GM19468 (cell line): Measurements from ENCODE around the gene NDP.
"Not testable (repeated sequence)": the region's sequence is repeated elsewhere in the genome, so short reads cannot be mapped to it uniquely, and the experiment has no call there.

Experiments
- ATAC-seq: cut with Tn5 transposase; IDR thresholded peaks from one replicate; pipeline ENCODE4 v1.9.1; 2021; ENCODE audit warnings: mild to moderate bottlenecking, moderate library complexity, moderate number of reproducible peaks; ENCODE audit not compliant: unreplicated experiment; ENCODE audit errors: extremely low read depth

NDP gene

DNA sequence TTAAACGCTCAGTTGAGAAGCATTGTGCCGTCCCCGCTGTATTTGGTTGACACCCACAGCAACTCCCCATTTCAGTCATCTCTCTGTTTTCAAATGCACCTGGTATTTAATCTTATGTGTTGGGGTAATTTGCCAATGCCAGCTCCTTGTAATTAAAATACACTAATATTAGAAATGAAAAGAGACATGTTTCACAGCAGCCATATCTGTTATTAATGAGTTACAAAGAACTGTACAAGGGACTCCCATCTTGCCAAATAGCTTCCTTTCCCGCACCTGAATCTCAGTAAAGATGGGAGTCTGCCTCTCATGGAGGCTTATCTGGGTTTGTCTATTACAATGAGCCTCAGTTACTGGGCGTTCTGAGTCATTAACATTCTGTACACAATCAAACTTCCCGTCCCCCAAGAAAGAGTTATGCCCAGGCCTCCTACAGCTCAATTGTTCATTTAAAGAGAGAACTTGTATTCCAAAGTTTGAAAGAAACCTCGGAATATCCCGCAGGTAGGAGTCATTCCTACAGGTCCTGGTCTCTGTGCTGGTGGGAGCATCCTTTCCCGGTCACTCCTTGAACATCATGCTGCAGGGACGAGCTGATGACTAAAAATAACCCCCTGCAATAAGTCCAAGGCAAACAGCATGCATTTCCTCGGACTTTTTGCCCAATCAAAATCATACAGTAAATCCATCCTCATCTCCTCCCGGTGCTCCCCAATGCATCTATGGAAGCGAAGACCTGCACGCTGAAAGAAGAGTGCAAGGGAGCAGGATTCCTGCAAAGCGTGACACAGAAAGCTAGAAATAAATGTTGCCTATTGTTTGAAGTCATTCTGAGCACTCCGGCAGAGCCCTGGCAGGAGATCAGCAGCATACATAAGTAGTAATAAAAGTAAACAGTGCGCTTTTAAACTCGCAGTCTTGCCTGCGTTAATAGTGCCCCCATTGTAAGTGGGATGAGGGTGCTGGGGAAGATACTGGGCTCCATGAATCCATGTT lies 926 bp downstream of the NDP start:
- ATAC-seq = no peak

DNA sequence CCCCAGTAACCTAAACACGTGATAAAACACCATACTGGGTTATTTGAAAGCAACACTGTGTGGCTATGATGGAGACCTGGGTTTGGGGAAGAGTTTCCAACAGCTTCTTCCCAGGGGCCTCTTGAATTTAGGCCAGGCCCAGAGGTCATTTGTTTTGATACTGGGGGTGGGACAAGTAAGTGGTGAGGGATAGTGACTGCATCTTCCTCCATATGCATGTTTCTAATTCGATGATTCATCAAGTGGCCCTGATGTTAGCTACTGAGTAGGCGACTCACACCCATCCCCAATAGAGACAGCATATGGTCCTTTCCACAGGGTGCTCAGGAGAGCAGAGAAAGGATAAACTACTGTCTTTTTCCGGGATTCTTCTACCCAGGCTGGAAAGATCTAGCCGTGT lies 2.7 kb downstream of the NDP start:
- no peak for ATAC-seq

- ATAC-seq = no peak
These were observed 3.4 kb downstream of the NDP start for GRCh38 chrX:43969504-43970501.

GRCh38 chrX:43968359-43968781 lies 4.8 kb downstream of the NDP start:
- ATAC-seq = no peak

DNA sequence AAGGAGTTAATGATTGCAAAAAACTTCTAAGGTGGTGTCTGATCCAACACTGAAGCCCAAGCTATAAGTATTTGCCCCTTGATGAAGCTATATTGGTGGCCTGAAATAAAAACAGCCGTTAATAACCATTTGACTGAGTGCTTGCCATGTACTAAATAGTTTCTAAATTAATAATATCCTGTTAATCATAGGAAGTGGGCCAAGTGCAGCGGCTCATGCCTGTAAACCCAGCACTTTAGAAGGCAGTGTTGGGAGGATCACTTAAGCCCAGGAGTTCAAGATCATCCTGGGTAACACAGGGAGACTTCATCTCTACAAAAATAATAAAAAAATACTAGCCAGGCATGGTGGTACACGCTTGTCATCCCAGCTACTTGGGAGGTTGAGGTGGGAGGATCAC lies 8.3 kb downstream of the NDP start:
- no peak for ATAC-seq

DNA sequence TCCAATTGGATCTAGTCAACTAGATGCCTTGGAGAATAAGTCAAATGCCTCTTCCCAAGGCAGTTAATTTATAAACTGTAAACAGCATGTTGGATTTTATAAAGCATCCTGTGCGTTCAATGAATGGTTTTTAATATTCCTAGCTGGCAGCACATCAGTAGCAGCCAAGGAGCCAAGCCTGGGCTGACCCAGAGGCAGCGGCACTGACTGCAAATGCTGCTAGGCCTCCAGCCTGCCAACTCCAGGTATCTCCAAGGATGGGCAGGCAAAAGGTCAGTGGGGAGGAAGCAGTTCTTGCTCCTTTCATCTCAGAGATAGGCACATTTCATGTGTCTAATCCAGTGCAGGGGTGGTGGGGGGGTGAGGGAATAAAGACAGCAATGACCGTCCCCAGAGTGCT lies 9.5 kb downstream of the NDP start:
- no peak for ATAC-seq

DNA sequence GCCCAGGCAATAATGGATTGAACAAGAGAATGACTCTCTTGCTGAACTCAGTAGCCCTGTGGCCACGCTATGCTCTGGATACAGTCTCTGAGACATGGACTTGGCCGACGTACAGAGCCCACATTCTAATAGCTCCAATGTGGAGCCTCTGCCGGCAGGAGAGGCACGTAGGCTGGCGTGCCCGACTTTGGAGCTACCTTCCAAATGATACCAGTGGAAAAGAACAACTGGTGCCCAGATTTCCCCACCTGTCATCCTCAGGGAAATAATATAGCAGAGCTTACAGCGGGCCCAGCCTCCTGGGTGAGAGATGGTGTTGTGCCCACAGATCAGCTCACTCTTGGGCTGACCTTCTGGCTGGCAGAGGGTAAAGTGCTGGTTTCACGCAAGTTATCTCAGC lies 10.6 kb downstream of the NDP start:
- no peak for ATAC-seq

GRCh38 chrX:43961699-43962098 lies 11.5 kb downstream of the NDP start:
- no peak for ATAC-seq

DNA sequence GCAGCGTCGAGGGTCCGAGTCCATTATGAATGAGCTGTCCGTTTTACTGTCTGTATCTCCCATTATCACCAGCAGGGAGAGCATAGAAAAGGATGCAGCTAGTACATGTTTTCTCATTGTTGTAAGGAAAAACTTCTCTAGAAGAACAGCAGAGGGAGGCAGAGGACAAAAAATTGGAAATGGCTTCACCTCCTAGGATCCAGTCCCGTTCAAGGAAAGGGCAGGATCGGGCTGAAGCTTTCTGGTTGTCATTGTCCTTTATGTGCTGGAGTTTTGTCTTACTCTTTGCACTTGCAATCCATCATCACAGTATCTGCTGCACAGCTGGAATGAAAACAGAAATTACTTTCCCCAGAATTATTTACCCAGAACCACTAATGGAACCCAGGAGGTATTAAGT lies 14.7 kb downstream of the NDP start:
- no peak for ATAC-seq

- no peak for ATAC-seq
These were observed 17.2 kb downstream of the NDP start for GRCh38 chrX:43956034-43956433.

DNA sequence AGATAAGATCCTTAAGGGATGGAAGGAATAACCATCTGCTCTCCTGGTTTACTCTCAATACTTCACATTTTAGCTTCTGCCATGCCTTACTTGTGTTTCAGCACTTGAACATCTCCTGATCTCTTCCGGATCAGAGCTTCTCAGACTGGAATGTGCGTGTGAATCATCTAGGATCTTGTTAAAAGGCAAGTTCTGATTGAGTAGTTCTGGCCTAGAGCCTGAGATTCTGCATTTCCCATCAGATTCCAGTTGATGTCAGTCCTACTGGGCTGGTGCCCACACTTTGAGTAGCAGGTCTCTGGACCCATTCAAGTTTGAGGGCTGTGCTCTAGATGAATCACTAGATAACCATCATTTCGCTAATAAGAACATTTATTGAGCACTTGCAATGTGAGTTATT lies 20.0 kb downstream of the NDP start:
- no peak for ATAC-seq

GRCh38 chrX:43949669-43950068 lies 23.5 kb downstream of the NDP start:
- ATAC-seq = no peak

DNA sequence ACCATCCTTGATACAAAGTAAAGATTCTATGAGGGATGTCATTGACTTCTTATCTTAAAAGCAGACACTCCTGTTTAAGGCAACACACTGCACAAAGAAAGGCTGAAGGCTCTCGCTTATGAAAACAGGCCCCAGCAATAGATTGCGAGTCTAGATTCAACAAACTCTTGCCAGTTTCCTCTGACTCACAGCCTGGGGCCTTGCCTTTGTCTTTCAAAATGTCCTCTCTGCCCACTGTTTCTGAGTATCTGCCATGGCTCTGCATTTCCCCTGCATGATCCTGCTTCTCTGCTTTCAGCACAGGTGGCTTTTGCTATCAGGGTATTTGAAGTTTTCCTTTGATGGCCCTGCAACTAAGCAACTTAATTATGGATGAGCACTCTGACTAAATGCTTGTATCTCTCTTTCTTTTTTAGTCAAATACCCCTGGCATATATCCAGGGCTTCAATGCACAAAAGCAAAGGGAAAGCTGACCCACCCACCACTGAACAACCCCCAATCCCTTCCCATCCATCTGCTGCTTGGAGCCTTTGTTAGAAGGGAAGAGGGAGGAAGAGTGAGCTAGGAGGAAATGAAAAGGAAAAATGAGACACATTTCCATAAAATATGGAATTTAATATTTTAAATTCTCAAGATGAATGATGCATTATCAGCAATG lies 32.2 kb downstream of the NDP start:
- no peak for ATAC-seq

- ATAC-seq = no peak
These were observed 33.8 kb downstream of the NDP start for GRCh38 chrX:43939187-43939926.

DNA sequence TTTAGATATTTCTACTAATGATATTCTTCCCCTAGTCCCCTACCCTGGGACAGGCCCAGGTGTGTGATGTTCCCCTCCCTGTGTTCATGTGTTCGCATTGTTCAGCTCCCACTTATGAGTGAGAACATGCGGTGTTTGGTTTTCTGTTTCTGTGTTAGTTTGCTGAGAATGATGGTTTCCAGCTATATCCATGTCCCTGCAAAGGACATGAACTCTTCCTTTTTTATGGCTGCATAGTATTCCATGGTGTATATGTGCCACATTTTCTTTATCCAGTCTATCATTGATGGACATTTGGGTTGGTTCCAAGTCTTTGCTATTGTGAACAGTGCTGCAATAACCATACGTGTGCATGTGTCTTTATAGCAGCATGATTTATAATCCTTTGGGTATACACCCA lies 51.2 kb downstream of the NDP start:
- not testable (repeated sequence) for ATAC-seq

- ATAC-seq = not testable (repeated sequence)
These were observed 62.4 kb downstream of the NDP start for GRCh38 chrX:43910772-43911171.

- no peak for ATAC-seq
These were observed 63.2 kb downstream of the NDP start for GRCh38 chrX:43910012-43910411.

GRCh38 chrX:43909141-43909540 lies 64.0 kb downstream of the NDP start:
- no peak for ATAC-seq
